WTC11 (cell line): ENCODE results near the gene GRK6. TPM values are rescaled to one million over a fixed set of nuclear protein-coding genes. Genes with fewer than 3 reads are reported as not detected.

Experiments used
- ATAC-seq: fragments of 200-7000 bp; cut with Tn5 transposase; 2 replicates; pipeline ENCODE4 v1.10.0; 2021; ENCODE audit warnings: mild to moderate bottlenecking, moderate library complexity
- CTCF ChIA-PET: fragments of 300-600 bp; sonication (Branson Sonifier 250); formaldehyde crosslinking; loops from one replicate; lab custom pipeline; 2021; ENCODE audit warnings: antibody characterized with exemption; lab: Charles Lee
- POLR2A ChIA-PET: fragments of 350-600 bp; sonication (Branson Sonifier 250); formaldehyde crosslinking; loops from one replicate; lab custom pipeline; 2021; ENCODE audit warnings: antibody characterized with exemption; lab: Charles Lee
- DNase-seq: peaks from one replicate; pipeline ENCODE4 v3.0.0; 2021; ENCODE audit warnings: low spot score
- H3K27ac Mint-ChIP-seq: 2 replicates; pipeline ENCODE4 v1.8.0; 2021; ENCODE audit warnings: mixed read lengths
- H3K27me3 Mint-ChIP-seq: 2 replicates; pipeline ENCODE4 v1.8.0; 2021; ENCODE audit warnings: low read depth, mild to moderate bottlenecking, moderate library complexity, mixed read lengths
- H3K36me3 Mint-ChIP-seq: 2 replicates; pipeline ENCODE4 v1.8.0; 2021; ENCODE audit warnings: mixed read lengths
- H3K4me1 Mint-ChIP-seq: 2 replicates; pipeline ENCODE4 v1.8.0; 2022; ENCODE audit warnings: mixed read lengths
- H3K4me3 Mint-ChIP-seq: 2 replicates; pipeline ENCODE4 v1.8.0; 2021; ENCODE audit warnings: mild to moderate bottlenecking, moderate library complexity, mixed read lengths
- H3K9me3 Mint-ChIP-seq: 2 replicates; pipeline ENCODE4 v1.8.0; 2021; ENCODE audit warnings: mixed read lengths
- CREB1 ChIP-seq: sonication (generic); formaldehyde crosslinking; IDR thresholded peaks from 2 replicates; pipeline ENCODE4 v1.8.0; 2023; ENCODE audit warnings: mild to moderate bottlenecking, missing genetic modification reagents
- EMX1 ChIP-seq: fragments of 250-450 bp; sonication (Bioruptor Pico); IDR thresholded peaks from 2 replicates; pipeline ENCODE4 v1.8.0; 2021; ENCODE audit warnings: mild to moderate bottlenecking
- ETV6 ChIP-seq: sonication (generic); formaldehyde crosslinking; IDR thresholded peaks from 2 replicates; pipeline ENCODE4 v1.8.1; 2022; ENCODE audit warnings: mild to moderate bottlenecking, missing genetic modification reagents
- FOXJ3 ChIP-seq: sonication (generic); formaldehyde crosslinking; IDR thresholded peaks from 2 replicates; pipeline ENCODE4 v1.9.0; 2021; ENCODE audit warnings: missing genetic modification reagents, mild to moderate bottlenecking, borderline replicate concordance
- MAX ChIP-seq: sonication (generic); formaldehyde crosslinking; IDR thresholded peaks from 2 replicates; pipeline ENCODE4 v1.8.0; 2022; ENCODE audit warnings: mild to moderate bottlenecking, missing genetic modification reagents
- NFE2L1 ChIP-seq: sonication (generic); formaldehyde crosslinking; IDR thresholded peaks from 2 replicates; pipeline ENCODE4 v1.8.1; 2023; ENCODE audit warnings: missing genetic modification reagents
- NFYB ChIP-seq: sonication (generic); formaldehyde crosslinking; conservative IDR thresholded peaks from 2 replicates; pipeline ENCODE4 v1.8.0; 2022; ENCODE audit warnings: low read depth, missing genetic modification reagents
- PREB ChIP-seq: sonication (generic); formaldehyde crosslinking; IDR thresholded peaks from 2 replicates; pipeline ENCODE4 v1.8.1; 2022; ENCODE audit warnings: mild to moderate bottlenecking, missing genetic modification reagents, moderate library complexity, borderline replicate concordance
- SMAD4 ChIP-seq: sonication (generic); formaldehyde crosslinking; IDR thresholded peaks from 2 replicates; pipeline ENCODE4 v1.8.0; 2022; ENCODE audit warnings: mild to moderate bottlenecking, missing genetic modification reagents
- TEAD4 ChIP-seq: sonication (generic); formaldehyde crosslinking; IDR thresholded peaks from 2 replicates; pipeline ENCODE4 v1.8.0; 2022; ENCODE audit warnings: mild to moderate bottlenecking, missing genetic modification reagents
- ZNF532 ChIP-seq: fragments of 250-450 bp; sonication (Bioruptor Pico); IDR thresholded peaks from 2 replicates; pipeline ENCODE4 v1.9.0; 2021; ENCODE audit warnings: mild to moderate bottlenecking, borderline replicate concordance
- ZNF671 ChIP-seq: fragments of 250-450 bp; sonication (Bioruptor Pico); IDR thresholded peaks from 2 replicates; pipeline ENCODE4 v1.8.0; 2021; ENCODE audit warnings: mild to moderate bottlenecking
- total RNA-seq: library from RNA; stranded (reverse); gene quantifications from 3 replicates; pipeline ENCODE4 v1.2.3, GENCODE V29; 2021
- TF ChIP-seq, protein P1 (sequence below): fragments of 250-450 bp; sonication (Bioruptor Pico); IDR thresholded peaks from 2 replicates; pipeline ENCODE4 v1.8.0; 2021; ENCODE audit warnings: mild to moderate bottlenecking
- TF ChIP-seq, protein P2 (sequence below): sonication (generic); formaldehyde crosslinking; IDR thresholded peaks from 2 replicates; pipeline ENCODE4 v1.8.1; 2022; ENCODE audit warnings: missing genetic modification reagents, borderline replicate concordance
- TF ChIP-seq, protein P3 (sequence below): fragments of 250-450 bp; sonication (Bioruptor Pico); conservative IDR thresholded peaks from 2 replicates; pipeline ENCODE4 v1.9.0; 2021; ENCODE audit warnings: mild to moderate bottlenecking
- TF ChIP-seq, protein P4 (sequence below): sonication (generic); formaldehyde crosslinking; IDR thresholded peaks from 2 replicates; pipeline ENCODE4 v1.8.0; 2023; ENCODE audit warnings: mild to moderate bottlenecking, missing genetic modification reagents
- TF ChIP-seq, protein P5 (sequence below): fragments of 250-450 bp; sonication (Bioruptor Pico); IDR thresholded peaks from 2 replicates; pipeline ENCODE4 v1.9.0; 2021; ENCODE audit warnings: mild to moderate bottlenecking

GRK6 gene
- total RNA-seq, 1 experiment from 2014 or later: 69.2 TPM

DNA sequence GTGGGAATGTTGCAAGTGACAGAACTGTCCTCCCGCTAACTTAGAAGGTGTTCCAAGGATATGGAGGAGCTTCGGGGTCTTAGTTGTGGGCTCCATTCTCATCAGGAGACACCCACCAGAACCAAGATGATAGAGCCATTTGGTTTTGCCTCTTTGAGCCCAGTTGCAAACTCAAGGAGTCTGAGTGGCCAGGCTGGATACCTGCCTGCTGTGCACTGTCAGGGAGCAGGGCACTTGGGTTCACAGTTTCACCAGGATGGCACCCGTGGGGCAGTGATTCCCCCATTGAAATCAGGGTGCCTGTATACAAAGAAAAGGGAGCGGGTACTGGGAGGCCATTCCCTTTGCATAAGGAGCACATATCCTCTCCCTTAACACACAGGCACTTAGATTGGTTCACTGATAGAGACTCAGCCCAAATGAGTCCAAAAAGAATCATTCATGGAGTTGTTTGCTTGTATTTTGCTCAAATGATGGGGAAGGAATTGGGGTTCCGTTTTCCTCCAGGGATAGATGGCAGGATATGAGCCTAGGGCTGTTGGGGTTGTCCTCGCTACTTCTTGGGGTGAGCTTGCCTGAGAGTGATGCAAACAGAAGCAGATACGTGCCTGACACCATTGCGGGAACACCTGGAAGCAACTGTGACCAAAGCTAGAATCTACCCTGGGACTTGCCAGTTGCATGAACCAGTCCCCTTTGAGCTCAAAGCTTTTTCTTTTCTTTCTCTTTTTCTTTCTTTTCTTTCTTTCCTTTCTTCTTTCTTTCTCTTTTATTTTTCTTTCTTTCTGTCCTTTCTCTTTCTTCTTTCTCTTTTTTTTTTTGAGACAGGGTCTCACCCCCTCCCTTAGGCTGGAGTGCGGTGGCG is 18.8 kb downstream of the GRK6 start:
- DNase-seq: no peak
- TF ChIP-seq, protein P1, sequence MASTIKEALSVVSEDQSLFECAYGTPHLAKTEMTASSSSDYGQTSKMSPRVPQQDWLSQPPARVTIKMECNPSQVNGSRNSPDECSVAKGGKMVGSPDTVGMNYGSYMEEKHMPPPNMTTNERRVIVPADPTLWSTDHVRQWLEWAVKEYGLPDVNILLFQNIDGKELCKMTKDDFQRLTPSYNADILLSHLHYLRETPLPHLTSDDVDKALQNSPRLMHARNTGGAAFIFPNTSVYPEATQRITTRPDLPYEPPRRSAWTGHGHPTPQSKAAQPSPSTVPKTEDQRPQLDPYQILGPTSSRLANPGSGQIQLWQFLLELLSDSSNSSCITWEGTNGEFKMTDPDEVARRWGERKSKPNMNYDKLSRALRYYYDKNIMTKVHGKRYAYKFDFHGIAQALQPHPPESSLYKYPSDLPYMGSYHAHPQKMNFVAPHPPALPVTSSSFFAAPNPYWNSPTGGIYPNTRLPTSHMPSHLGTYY (CRISPR knock-in tag): 0 out of 2 replicates have a peak, but pooled peaks have one; percentile 18
- TF ChIP-seq ZNF671 (CRISPR knock-in tag) (0 out of 2 replicates have a peak, but pooled peaks have one; percentile 12), CREB1 (CRISPR knock-in tag) (no peak)
- TF ChIP-seq, protein P2, sequence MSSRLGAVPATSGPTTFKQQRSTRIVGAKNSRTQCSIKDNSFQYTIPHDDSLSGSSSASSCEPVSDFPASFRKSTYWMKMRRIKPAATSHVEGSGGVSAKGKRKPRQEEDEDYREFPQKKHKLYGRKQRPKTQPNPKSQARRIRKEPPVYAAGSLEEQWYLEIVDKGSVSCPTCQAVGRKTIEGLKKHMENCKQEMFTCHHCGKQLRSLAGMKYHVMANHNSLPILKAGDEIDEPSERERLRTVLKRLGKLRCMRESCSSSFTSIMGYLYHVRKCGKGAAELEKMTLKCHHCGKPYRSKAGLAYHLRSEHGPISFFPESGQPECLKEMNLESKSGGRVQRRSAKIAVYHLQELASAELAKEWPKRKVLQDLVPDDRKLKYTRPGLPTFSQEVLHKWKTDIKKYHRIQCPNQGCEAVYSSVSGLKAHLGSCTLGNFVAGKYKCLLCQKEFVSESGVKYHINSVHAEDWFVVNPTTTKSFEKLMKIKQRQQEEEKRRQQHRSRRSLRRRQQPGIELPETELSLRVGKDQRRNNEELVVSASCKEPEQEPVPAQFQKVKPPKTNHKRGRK (CRISPR knock-in tag): 0 out of 2 replicates have a peak, but pooled peaks have one; percentile 17
- ChIA-PET CTCF (interaction anchor here (0.6 to 15.8 kb wide), 17 partner anchors 8 to 134 kb away, joined by 3 to 171 read pairs (median 4); partner anchors contain the start of genes GRK6, MXD3 and PDLIM7), POLR2A (interaction anchor here (0.6 to 5.8 kb wide), 8 partner anchors 8 to 736 kb away, joined by 3 to 38 read pairs (median 4); partner anchors contain the start of gene GRK6)
- no peaks in the 10 kb centered on the region for H3K9me3 Mint-ChIP-seq
- no peak for ATAC-seq
- no peaks in the 10 kb centered on the region for H3K36me3 Mint-ChIP-seq
- H3K27ac Mint-ChIP-seq: no peak overlapping the region
- peak overlapping the region; percentile 66 for H3K4me3 Mint-ChIP-seq
- H3K27me3 Mint-ChIP-seq: peaks cover 34% of the 10 kb centered on the region
- H3K4me1 Mint-ChIP-seq: peaks cover 43% of the 10 kb centered on the region

- ATAC-seq: no peak
- Mint-ChIP-seq H3K27me3 (peaks cover 38% of the 10 kb centered on the region), H3K4me3 (peak overlapping the region; percentile 66), H3K9me3 (no peaks in the 10 kb centered on the region), H3K4me1 (peaks cover 44% of the 10 kb centered on the region), H3K36me3 (no peaks in the 10 kb centered on the region), H3K27ac (no peak overlapping the region)
- DNase-seq: no peak
- ChIA-PET POLR2A (interaction anchor here (0.6 to 5.8 kb wide), 10 partner anchors 9 to 735 kb away, joined by 3 to 38 read pairs (median 4); partner anchors contain the start of gene GRK6), CTCF (interaction anchor here (0.9 to 15.8 kb wide), 14 partner anchors 9 to 135 kb away, joined by 3 to 171 read pairs (median 6); partner anchors contain the start of genes GRK6, MXD3 and PDLIM7)
- TF ChIP-seq, protein P3, sequence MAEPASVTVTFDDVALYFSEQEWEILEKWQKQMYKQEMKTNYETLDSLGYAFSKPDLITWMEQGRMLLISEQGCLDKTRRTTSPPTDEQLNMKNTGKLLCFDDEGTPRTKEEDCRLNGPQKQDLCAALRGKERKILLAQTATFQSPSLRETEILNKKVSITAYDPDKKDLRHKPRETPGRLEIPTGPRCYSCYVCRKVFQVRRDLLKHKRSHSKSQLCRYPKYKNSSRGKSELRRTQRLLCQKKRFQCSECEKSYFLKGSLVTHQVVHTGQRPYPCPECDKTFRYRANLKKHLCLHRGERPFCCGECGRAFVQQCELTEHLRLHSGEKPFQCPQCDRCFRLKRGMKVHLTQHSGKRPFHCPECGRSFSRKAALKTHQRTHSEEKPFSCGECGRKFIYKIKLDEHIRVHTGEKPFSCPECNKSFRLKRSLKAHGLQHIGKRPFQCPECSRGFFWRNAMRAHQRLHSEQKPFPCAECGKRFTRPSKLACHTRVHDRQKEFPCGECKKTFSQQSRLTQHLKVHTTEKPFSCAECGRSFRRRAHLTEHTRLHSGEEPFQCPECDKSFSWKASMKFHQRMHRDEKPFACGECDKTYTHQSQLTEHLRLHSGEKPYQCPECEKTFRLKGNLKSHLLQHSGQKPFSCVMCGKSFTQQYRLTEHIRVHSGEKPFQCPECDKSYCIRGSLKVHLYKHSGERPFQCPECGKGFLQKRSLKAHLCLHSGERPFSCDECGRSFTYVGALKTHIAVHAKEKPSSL (CRISPR knock-in tag): no peak
- TF ChIP-seq TEAD4 (CRISPR knock-in tag) (no peak), ZNF671 (CRISPR knock-in tag) (no peak), SMAD4 (CRISPR knock-in tag) (no peak), NFYB (CRISPR knock-in tag) (no peak), ZNF532 (CRISPR knock-in tag) (no peak), EMX1 (CRISPR knock-in tag) (no peak), NFE2L1 (CRISPR knock-in tag) (no peak), FOXJ3 (no peak), PREB (CRISPR knock-in tag) (no peak), MAX (CRISPR knock-in tag) (no peak), ETV6 (CRISPR knock-in tag) (no peak), CREB1 (CRISPR knock-in tag) (no peak)
- TF ChIP-seq, protein P4, sequence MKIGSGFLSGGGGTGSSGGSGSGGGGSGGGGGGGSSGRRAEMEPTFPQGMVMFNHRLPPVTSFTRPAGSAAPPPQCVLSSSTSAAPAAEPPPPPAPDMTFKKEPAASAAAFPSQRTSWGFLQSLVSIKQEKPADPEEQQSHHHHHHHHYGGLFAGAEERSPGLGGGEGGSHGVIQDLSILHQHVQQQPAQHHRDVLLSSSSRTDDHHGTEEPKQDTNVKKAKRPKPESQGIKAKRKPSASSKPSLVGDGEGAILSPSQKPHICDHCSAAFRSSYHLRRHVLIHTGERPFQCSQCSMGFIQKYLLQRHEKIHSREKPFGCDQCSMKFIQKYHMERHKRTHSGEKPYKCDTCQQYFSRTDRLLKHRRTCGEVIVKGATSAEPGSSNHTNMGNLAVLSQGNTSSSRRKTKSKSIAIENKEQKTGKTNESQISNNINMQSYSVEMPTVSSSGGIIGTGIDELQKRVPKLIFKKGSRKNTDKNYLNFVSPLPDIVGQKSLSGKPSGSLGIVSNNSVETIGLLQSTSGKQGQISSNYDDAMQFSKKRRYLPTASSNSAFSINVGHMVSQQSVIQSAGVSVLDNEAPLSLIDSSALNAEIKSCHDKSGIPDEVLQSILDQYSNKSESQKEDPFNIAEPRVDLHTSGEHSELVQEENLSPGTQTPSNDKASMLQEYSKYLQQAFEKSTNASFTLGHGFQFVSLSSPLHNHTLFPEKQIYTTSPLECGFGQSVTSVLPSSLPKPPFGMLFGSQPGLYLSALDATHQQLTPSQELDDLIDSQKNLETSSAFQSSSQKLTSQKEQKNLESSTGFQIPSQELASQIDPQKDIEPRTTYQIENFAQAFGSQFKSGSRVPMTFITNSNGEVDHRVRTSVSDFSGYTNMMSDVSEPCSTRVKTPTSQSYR (CRISPR knock-in tag): no peak
- TF ChIP-seq, protein P5, sequence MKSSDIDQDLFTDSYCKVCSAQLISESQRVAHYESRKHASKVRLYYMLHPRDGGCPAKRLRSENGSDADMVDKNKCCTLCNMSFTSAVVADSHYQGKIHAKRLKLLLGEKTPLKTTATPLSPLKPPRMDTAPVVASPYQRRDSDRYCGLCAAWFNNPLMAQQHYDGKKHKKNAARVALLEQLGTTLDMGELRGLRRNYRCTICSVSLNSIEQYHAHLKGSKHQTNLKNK: no peak
Observed at GRCh38 chr5:177445917-177446199, 19.4 kb downstream of the GRK6 start.
